ENCODE measurements around the gene KHSRP.
"Not testable (repeated sequence)": the region's sequence is repeated elsewhere in the genome, so short reads cannot be mapped to it uniquely, and the experiment has no call there.

KHSRP gene

GRCh38 chr19:6450166-6450565 lies 25.6 kb upstream of the KHSRP start:
- no peak for DNase-seq

- no peak for DNase-seq
Measured at GRCh38 chr19:6448045-6448444, 23.4 kb upstream of the KHSRP start.

- no peak for DNase-seq
Measured at GRCh38 chr19:6446452-6446851, 21.8 kb upstream of the KHSRP start.

GRCh38 chr19:6443986-6444385 lies 19.4 kb upstream of the KHSRP start:
- DNase-seq = no peak

GRCh38 chr19:6442087-6442688 lies 17.6 kb upstream of the KHSRP start:
- DNase-seq = no peak

- no peak for DNase-seq
Measured at GRCh38 chr19:6440905-6441304, 16.3 kb upstream of the KHSRP start.

- DNase-seq = no peak
Measured at GRCh38 chr19:6439743-6440142, 15.1 kb upstream of the KHSRP start.

- DNase-seq = no peak
Measured at GRCh38 chr19:6433663-6434062, 9.1 kb upstream of the KHSRP start, which contains the start of gene SLC25A41. SLC25A41 (minus strand) TSS chr19:6433763; CDS start chr19:6433693, 70 bp downstream.

GRCh38 chr19:6433165-6433564 lies 8.6 kb upstream of the KHSRP start:
- no peak for DNase-seq

- DNase-seq = no peak
Measured at GRCh38 chr19:6431891-6432290, 7.3 kb upstream of the KHSRP start.

GRCh38 chr19:6429419-6430221 lies 5.0 kb upstream of the KHSRP start:
- no peak for DNase-seq

- DNase-seq = not testable (repeated sequence)
Measured at GRCh38 chr19:6428692-6429418, 4.2 kb upstream of the KHSRP start.

GRCh38 chr19:6427131-6427530 lies 2.5 kb upstream of the KHSRP start:
- no peak for DNase-seq

GRCh38 chr19:6425732-6426620 lies 1.4 kb upstream of the KHSRP start:
- no peak for DNase-seq

GRCh38 chr19:6424939-6425731 lies 524 bp upstream of the KHSRP start:
- DNase-seq = peak; percentile 100

- DNase-seq = peak; percentile 50
Measured at GRCh38 chr19:6423499-6424194, 964 bp downstream of the KHSRP start.

- no peak for DNase-seq
Measured at GRCh38 chr19:6421075-6422014, 3.3 kb downstream of the KHSRP start.

- DNase-seq = no peak
Measured at GRCh38 chr19:6418562-6418932, 6.1 kb downstream of the KHSRP start.

- no peak for DNase-seq
Measured at GRCh38 chr19:6417713-6418561, 6.7 kb downstream of the KHSRP start.
